HepG2 (cell line): ENCODE data around the gene TACC2.

Experiments used
- HIVEP1 ChIP-seq: sonication (generic); formaldehyde crosslinking; IDR thresholded peaks from 2 replicates; pipeline ENCODE4 v1.4.0; 2020; ENCODE audit warnings: mild to moderate bottlenecking, missing genetic modification reagents
- ZNF337 ChIP-seq: sonication (generic); formaldehyde crosslinking; IDR thresholded peaks from 2 replicates; pipeline ENCODE4 v1.5.1; 2020; ENCODE audit warnings: missing genetic modification reagents, low read depth, mild to moderate bottlenecking, borderline replicate concordance
- ZSCAN31 ChIP-seq: sonication (generic); formaldehyde crosslinking; IDR thresholded peaks from 2 replicates; pipeline ENCODE4 v1.5.0; 2020; ENCODE audit warnings: low read depth, mild to moderate bottlenecking, missing genetic modification reagents

- TF ChIP-seq ZNF337 (CRISPR knock-in tag) (no peak), ZSCAN31 (no peak), HIVEP1 (no peak)
Measured at GRCh38 chr10:121952226-121952625, 36.7 kb upstream of the TACC2 start.
